Stomach (tissue), 4 donors: ENCODE results near the gene SDK2.

ENCODE experiments used
- CTCF ChIP-seq, 7 experiments: fragments of 450-650 bp in 4 of 7; fragments of 200-600 bp in 3 of 7; sonication (generic) in 3 of 7; IDR thresholded peaks; one replicate each; pipeline ENCODE4 v1.5.1; 2016 to 2019; ENCODE audit warnings: antibody characterized with exemption in 7 of 7, control low read depth in 2 of 7, mild to moderate bottlenecking in 1 of 7
- POLR2A ChIP-seq, 4 donors: fragments of 450-650 bp; IDR thresholded peaks; one replicate each; pipeline ENCODE4 v1.6.1; 2016; ENCODE audit warnings: antibody characterized with exemption in 4 of 4, control low read depth in 2 of 4, mild to moderate bottlenecking in 1 of 4, moderate library complexity in 1 of 4

- no peak for TF ChIP-seq POLR2A (IDR thresholded peaks at IDR 0.05)
- TF ChIP-seq CTCF (IDR thresholded peaks at IDR 0.05), result no peak
Measured at GRCh38 chr17:73393962-73394361, 250.3 kb downstream of the SDK2 start.
